H1 (cell line): ENCODE measurements around the gene ARHGEF28. TPM values are rescaled to one million over a fixed set of nuclear protein-coding genes. Genes with fewer than 3 reads are reported as not detected.

ENCODE experiments used
- CTCF ChIA-PET: fragments of 300-600 bp; sonication (Branson Sonifier 250); formaldehyde crosslinking; loops from one replicate; lab custom pipeline; 2021; ENCODE audit not compliant: partially characterized antibody; lab: Charles Lee
- POLR2A ChIA-PET: fragments of 300-600 bp; sonication (Branson Sonifier 250); formaldehyde crosslinking; loops from one replicate; lab custom pipeline; 2021; ENCODE audit warnings: inconsistent platforms; ENCODE audit not compliant: partially characterized antibody; lab: Charles Lee
- DNase-seq, 2 experiments: peaks; one replicate each; pipeline versions ENCODE4 v3.0.0 to v3.0.0-alpha.2; 2010 to 2022; ENCODE audit warnings: low spot score in 2 of 2, low read depth in 1 of 2, mixed read lengths in 1 of 2
- FAIRE-seq: peaks from 2 replicates; lab custom pipeline; 2011; peaks lifted over from hg19 to GRCh38; lab: Jason Lieb, UNC
- H2AFZ ChIP-seq: 2 replicates; pipeline ENCODE4 v1.8.1; 2012; ENCODE audit warnings: low read length, inconsistent platforms
- H2AK5ac ChIP-seq: 2 replicates; pipeline ENCODE4 v1.6.1; 2013; ENCODE audit warnings: low read depth, low read length
- H2BK120ac ChIP-seq: replicated peaks from 2 replicates; pipeline ENCODE3; 2013; ENCODE audit warnings: low read depth, low read length, inconsistent platforms
- H2BK12ac ChIP-seq: 2 replicates; pipeline ENCODE4 v1.6.1; 2013; ENCODE audit warnings: low read depth, low read length
- H2BK15ac ChIP-seq: 2 replicates; pipeline ENCODE4 v1.6.1; 2013; ENCODE audit warnings: low read length
- H2BK20ac ChIP-seq: 2 replicates; pipeline ENCODE4 v1.6.1; 2013; ENCODE audit warnings: low read length
- H2BK5ac ChIP-seq: 2 replicates; pipeline ENCODE4 v1.6.1; 2013; ENCODE audit warnings: low read depth, low read length
- H3K14ac ChIP-seq: 2 replicates; pipeline ENCODE4 v1.6.1; 2013; ENCODE audit warnings: inconsistent platforms; ENCODE audit not compliant: insufficient read length
- H3K18ac ChIP-seq: 2 replicates; pipeline ENCODE4 v1.6.1; 2013; ENCODE audit warnings: low read length; ENCODE audit errors: extremely low read depth
- H3K23ac ChIP-seq: 2 replicates; pipeline ENCODE4 v1.6.1; 2013; ENCODE audit warnings: inconsistent platforms; ENCODE audit not compliant: insufficient read length
- H3K23me2 ChIP-seq: 2 replicates; pipeline ENCODE4 v1.6.1; 2013; ENCODE audit warnings: low read depth, low read length
- H3K27ac ChIP-seq: 2 replicates; pipeline ENCODE4 v1.6.1; 2011; ENCODE audit warnings: low read depth, low read length, inconsistent platforms
- H3K27me3 ChIP-seq, 4 experiments: replicated peaks in 1 of 4; 1 replicate in 1 of 4; 2 replicates in 3 of 4; pipeline versions ENCODE4 v1.6.1 to v1.8.1; 2011 to 2013; ENCODE audit warnings: low read length in 3 of 4, mild to moderate bottlenecking in 3 of 4, inconsistent platforms in 2 of 4, mixed read lengths in 2 of 4, moderate library complexity in 1 of 4; ENCODE audit not compliant: control insufficient read depth in 3 of 4, insufficient read depth in 3 of 4; ENCODE audit errors: extremely low read depth in 1 of 4
- H3K36me3 ChIP-seq, 4 experiments: 2 replicates each; pipeline versions ENCODE4 v1.6.1 to v1.8.1; 2011 to 2013; ENCODE audit warnings: mild to moderate bottlenecking in 4 of 4, low read length in 3 of 4, moderate library complexity in 2 of 4, control low read depth in 1 of 4, inconsistent platforms in 1 of 4; ENCODE audit not compliant: insufficient read depth in 4 of 4, control insufficient read depth in 2 of 4
- H3K4ac ChIP-seq: replicated peaks from 2 replicates; pipeline ENCODE3; 2013; ENCODE audit warnings: low read length, low read depth, mixed read lengths, inconsistent platforms; ENCODE audit not compliant: insufficient read length
- H3K4me1 ChIP-seq, 4 experiments: replicated peaks in 1 of 4; 1 replicate in 1 of 4; 2 replicates in 3 of 4; pipeline versions ENCODE4 v1.6.1 to v1.8.1; 2011 to 2013; ENCODE audit warnings: low read length in 3 of 4, inconsistent platforms in 2 of 4, mixed read lengths in 1 of 4; ENCODE audit not compliant: insufficient read depth in 4 of 4, control insufficient read depth in 3 of 4
- H3K4me2 ChIP-seq, 2 experiments: 2 replicates each; pipeline versions ENCODE4 v1.6.1 to v1.8.1; 2011 to 2013; ENCODE audit warnings: low read depth in 2 of 2, low read length in 2 of 2, control low read depth in 1 of 2, inconsistent platforms in 1 of 2, mild to moderate bottlenecking in 1 of 2; ENCODE audit not compliant: insufficient read depth in 1 of 2
- H3K4me3 ChIP-seq, 4 experiments: fragments of 200-600, 300-600 bp in 1 of 4; sonication (generic), shearing (Covaris generic), sonication (Bioruptor Twin) in 1 of 4; 2 replicates each; pipeline versions ENCODE4 v1.5.1 to v1.8.1; 2011 to 2016; ENCODE audit warnings: low read length in 4 of 4, low read depth in 3 of 4, control low read depth in 2 of 4, inconsistent platforms in 2 of 4, mild to moderate bottlenecking in 2 of 4, mixed read lengths in 1 of 4, moderate library complexity in 1 of 4; ENCODE audit not compliant: insufficient read depth in 2 of 4; ENCODE audit errors: extremely low read depth in 1 of 4
- H3K56ac ChIP-seq: replicated peaks from 2 replicates; pipeline ENCODE3; 2013; ENCODE audit warnings: low read depth, mild to moderate bottlenecking, mixed read lengths, low read length, inconsistent platforms; ENCODE audit not compliant: insufficient read length
- H3K79me1 ChIP-seq: 2 replicates; pipeline ENCODE4 v1.6.1; 2013; ENCODE audit warnings: low read depth, low read length, control low read depth
- H3K79me2 ChIP-seq, 2 experiments: 2 replicates each; pipeline versions ENCODE4 v1.6.1 to v1.8.1; 2012 to 2013; ENCODE audit warnings: low read length in 2 of 2, mild to moderate bottlenecking in 2 of 2, inconsistent platforms in 1 of 2; ENCODE audit not compliant: insufficient read depth in 2 of 2, control insufficient read depth in 1 of 2
- H3K9ac ChIP-seq, 4 experiments: replicated peaks in 1 of 4; 1 replicate in 1 of 4; 2 replicates in 3 of 4; pipeline versions ENCODE4 v1.6.1 to v1.8.1; 2011 to 2013; ENCODE audit warnings: low read depth in 3 of 4, low read length in 3 of 4, control low read depth in 2 of 4, mild to moderate bottlenecking in 2 of 4, moderate library complexity in 2 of 4, inconsistent platforms in 1 of 4; ENCODE audit errors: extremely low read depth in 1 of 4
- H3K9me3 ChIP-seq, 2 experiments: 2 replicates each; pipeline versions ENCODE4 v1.6.1 to v1.8.1; 2012 to 2013; ENCODE audit warnings: mild to moderate bottlenecking in 2 of 2, moderate library complexity in 2 of 2, control low read depth in 1 of 2, inconsistent platforms in 1 of 2, low read depth in 1 of 2, low read length in 1 of 2, mixed read lengths in 1 of 2; ENCODE audit not compliant: insufficient read depth in 2 of 2
- H4K20me1 ChIP-seq, 2 experiments: replicated peaks in 1 of 2; 2 replicates each; pipeline versions ENCODE3 to v1.8.1; 2011 to 2013; ENCODE audit warnings: inconsistent platforms in 2 of 2, low read length in 2 of 2, mild to moderate bottlenecking in 1 of 2; ENCODE audit not compliant: insufficient read depth in 2 of 2, control insufficient read depth in 1 of 2
- H4K5ac ChIP-seq: 2 replicates; pipeline ENCODE4 v1.6.1; 2013; ENCODE audit warnings: low read length, low read depth, mixed read lengths, inconsistent platforms; ENCODE audit not compliant: insufficient read length
- H4K8ac ChIP-seq: 2 replicates; pipeline ENCODE4 v1.8.0; 2013; ENCODE audit warnings: mild to moderate bottlenecking, moderate library complexity, low read length, inconsistent platforms; ENCODE audit not compliant: insufficient read depth; ENCODE audit errors: extremely low read depth
- H4K91ac ChIP-seq: replicated peaks from 2 replicates; pipeline ENCODE3; 2013; ENCODE audit warnings: low read length, mixed read lengths, inconsistent platforms; ENCODE audit not compliant: insufficient read length
- CBX5 ChIP-seq: fragments of 300-800, 300-1000 bp; sonication (generic); IDR thresholded peaks from 2 replicates; pipeline ENCODE4 v1.7.1; 2016; ENCODE audit warnings: antibody characterized with exemption, low read length, low read depth
- GABPA ChIP-seq: IDR thresholded peaks from 2 replicates; pipeline ENCODE4 v1.6.1; 2011; ENCODE audit warnings: mild to moderate bottlenecking, low read length, moderate library complexity, borderline replicate concordance; ENCODE audit not compliant: insufficient read depth
- RXRA ChIP-seq: IDR thresholded peaks from 2 replicates; pipeline ENCODE4 v1.6.1; 2011; ENCODE audit warnings: low read depth, mild to moderate bottlenecking, low read length, moderate library complexity; ENCODE audit not compliant: insufficient read depth
- SIRT6 ChIP-seq: IDR thresholded peaks from one replicate; pipeline ENCODE4 v1.7.1; 2012; ENCODE audit warnings: low read length, inconsistent platforms
- YY1 ChIP-seq: IDR thresholded peaks from 2 replicates; pipeline ENCODE4 v1.6.1; 2011; ENCODE audit warnings: low read depth, mild to moderate bottlenecking, low read length
- WGBS, 2 experiments: shearing (Covaris generic) in 1 of 2; methylation state at CpG; one replicate each; pipeline versions ENCODE4 v1.1.6 to v1.1.7; 2013 to 2015; ENCODE audit warnings: low lambda C conversion rate in 2 of 2, mixed read lengths in 2 of 2, inconsistent platforms in 1 of 2, low coverage in 1 of 2, missing lambda C conversion rate in 1 of 2; ENCODE audit not compliant: insufficient replicate concordance in 2 of 2, insufficient coverage in 1 of 2, insufficient read length in 1 of 2; ENCODE audit errors: extremely low coverage in 1 of 2, missing lambda C conversion rate in 1 of 2; 5-methylcytosine and 5-hydroxymethylcytosine counted together
- polyA plus RNA-seq, 7 experiments: library from polyadenylated mRNA; depleted of rRNA in 3 of 7; stranded (reverse) in 5 of 7; unstranded in 2 of 7; fragments of >200 nt in 5 of 7; fragments of 200-250 nt in 2 of 7; gene quantifications; 1 replicate in 5 of 7; 2 replicates in 1 of 7; 4 replicates in 1 of 7; pipeline versions ENCODE4 v1.2.1 to v1.2.3, GENCODE V29; 2011 to 2013; ENCODE audit warnings: missing spikeins in 2 of 7, mixed read lengths in 2 of 7
- total RNA-seq: library from RNA; stranded (reverse); fragmentation: NEBNext Ultra II Directional; extraction: Animal tissue kit (Norgen Biotek cat#: 25700); gene quantifications from 2 replicates; pipeline ENCODE4 v1.2.1, GENCODE V29; 2021

Gene ARHGEF28
- total and polyA plus RNA-seq, 2 of the 8 experiments (the other 6 are each of a cell fraction or from before 2014, with no cell fraction given) = 0.33 to 1.0 TPM

- no peaks in the 10 kb centered on the region for H3K9me3 ChIP-seq
- WGBS, 2 experiments = 84% methylated on average over 3 of the region's 3 CpGs; no CpG with 5 or more reads in 1 of the 2 experiments
- POLR2A ChIA-PET = interaction anchor here (0.7 kb wide), 1 partner anchor 195 kb away, joined by 3 read pairs; no protein-coding TSS in a partner anchor
- FAIRE-seq = no peak
- peaks cover 0 to 3% (median 2%) of the 10 kb centered on the region in 4 experiments; a peak in 1 of 7 replicates for H3K4me1 ChIP-seq
- H3K4me3 ChIP-seq = no peak overlapping the region
- TF ChIP-seq SIRT6 = no peak
- TF ChIP-seq CBX5 = no peak
- TF ChIP-seq GABPA = no peak
- no peak for TF ChIP-seq YY1
- TF ChIP-seq RXRA = no peak
- no peak overlapping the region for H3K27ac ChIP-seq
- no peak overlapping the region for H3K4me2 ChIP-seq
- no peak overlapping the region for H3K4ac ChIP-seq
- no peaks in the 10 kb centered on the region for H3K79me1 ChIP-seq
- no peaks in the 10 kb centered on the region; a peak in 1 of 7 replicates for H3K27me3 ChIP-seq
- H3K36me3 ChIP-seq = no peaks in the 10 kb centered on the region
- CTCF ChIA-PET = interaction anchor here (1.4 kb wide), 1 partner anchor 19 kb away, joined by 4 read pairs; no protein-coding TSS in a partner anchor
- H2BK20ac ChIP-seq = no peak overlapping the region
- no peaks in the 10 kb centered on the region for H3K79me2 ChIP-seq
- H4K20me1 ChIP-seq = no peaks in the 10 kb centered on the region
- H3K23me2 ChIP-seq = no peaks in the 10 kb centered on the region
- no peak overlapping the region for H2BK15ac ChIP-seq
- H4K91ac ChIP-seq = no peak overlapping the region
- no peak overlapping the region for H2BK5ac ChIP-seq
- no peak overlapping the region for H3K56ac ChIP-seq
- DNase-seq = no peak
- H2BK12ac ChIP-seq = no peak overlapping the region
- no peak overlapping the region for H2AK5ac ChIP-seq
- no peak overlapping the region for H3K18ac ChIP-seq
- no peak overlapping the region for H3K9ac ChIP-seq
- H3K23ac ChIP-seq = no peak overlapping the region
- no peak overlapping the region for H4K8ac ChIP-seq
- H3K14ac ChIP-seq = no peak overlapping the region
- no peak overlapping the region for H2BK120ac ChIP-seq
- no peak overlapping the region for H2AFZ ChIP-seq
- no peak overlapping the region for H4K5ac ChIP-seq
Observed at GRCh38 chr5:73921741-73922140, 295.7 kb downstream of the ARHGEF28 start.
